A549 (cell line): ENCODE data around the gene TMOD1. TPM values are rescaled to one million over a fixed set of nuclear protein-coding genes. Genes with fewer than 3 reads are reported as not detected.
"Not testable (repeated sequence)": the region's sequence is repeated elsewhere in the genome, so short reads cannot be mapped to it uniquely, and the experiment has no call there.

Source experiments
- ATAC-seq, 2 experiments: fragments of 200-7000 bp in 1 of 2; fragments of >200 bp in 1 of 2; cut with Nextera tagmentation in 1 of 2; cut with Tn5 transposase in 1 of 2; 3 replicates each; pipeline versions ENCODE4 v1.8.0 to v1.9.1; 2018 to 2020; ENCODE audit warnings: mild to moderate bottlenecking in 1 of 2, moderate library complexity in 1 of 2
- CTCF ChIA-PET: fragments of 300-600 bp; sonication (Branson Sonifier 250); formaldehyde crosslinking; extraction: SDS; loops from one replicate; lab custom pipeline; 2021; ENCODE audit warnings: antibody characterized with exemption, inconsistent platforms; lab: Yijun Ruan, JAX
- POLR2A ChIA-PET: fragments of 350-600 bp; formaldehyde crosslinking; extraction: SDS; loops from one replicate; lab custom pipeline; 2021; ENCODE audit warnings: antibody characterized with exemption, inconsistent platforms; lab: Yijun Ruan, JAX
- DNase-seq, 2 experiments: peaks; one replicate each; pipeline versions ENCODE4 v3.0.0 to v3.0.0-alpha.2; 2011 to 2016; ENCODE audit warnings: low read depth in 1 of 2, low spot score in 1 of 2
- FAIRE-seq: peaks from 2 replicates; lab custom pipeline; 2011; peaks lifted over from hg19 to GRCh38; lab: Jason Lieb, UNC
- H3K27ac ChIP-seq, 2 experiments: fragments of >200 bp; sonication (Bioruptor Twin); formaldehyde crosslinking; 3 replicates each; pipeline ENCODE4 v1.5.1; 2016 to 2017
- H3K4me1 ChIP-seq: fragments of >200 bp; sonication (Bioruptor Twin); formaldehyde crosslinking; 3 replicates; pipeline ENCODE4 v1.6.1; 2016
- H3K4me2 ChIP-seq: fragments of >200 bp; sonication (Bioruptor Twin); formaldehyde crosslinking; 3 replicates; pipeline ENCODE4 v1.6.1; 2016
- H3K4me3 ChIP-seq: fragments of >200 bp; sonication (Bioruptor Twin); formaldehyde crosslinking; 3 replicates; pipeline ENCODE4 v1.5.1; 2016
- H3K9me3 ChIP-seq: fragments of >200 bp; sonication (Bioruptor Twin); formaldehyde crosslinking; 3 replicates; pipeline ENCODE4 v1.6.1; 2016
- BHLHE40 ChIP-seq: IDR thresholded peaks from 2 replicates; pipeline ENCODE4 v1.6.1; 2012; ENCODE audit warnings: low read depth, low read length, inconsistent platforms
- CBX8 ChIP-seq: fragments of 200-600 bp; sonication (generic); IDR thresholded peaks from 2 replicates; pipeline ENCODE4 v1.6.1; 2016
- EHF ChIP-seq: fragments of 250-450 bp; sonication (Bioruptor Pico); IDR thresholded peaks from 2 replicates; pipeline ENCODE4 v1.5.0; 2020; ENCODE audit warnings: mild to moderate bottlenecking
- EHMT2 ChIP-seq: fragments of 200-600 bp; sonication (generic); IDR thresholded peaks from 2 replicates; pipeline ENCODE4 v1.6.1; 2016; ENCODE audit warnings: antibody characterized with exemption, low read depth, mild to moderate bottlenecking, moderate library complexity
- ESRRA ChIP-seq: fragments of 150-350 bp; IDR thresholded peaks from 2 replicates; pipeline ENCODE4 v1.6.1; 2014; ENCODE audit warnings: mild to moderate bottlenecking, low read length, borderline replicate concordance
- FOSB ChIP-seq: fragments of 250-450 bp; sonication (Bioruptor Pico); IDR thresholded peaks from 2 replicates; pipeline ENCODE4 v1.5.0; 2020; ENCODE audit warnings: mild to moderate bottlenecking, moderate library complexity
- FOXS1 ChIP-seq: fragments of 250-450 bp; sonication (Bioruptor Pico); IDR thresholded peaks from 2 replicates; pipeline ENCODE4 v1.5.0; 2020; ENCODE audit warnings: mild to moderate bottlenecking, moderate library complexity
- HOXA7 ChIP-seq: fragments of 250-450 bp; sonication (Bioruptor Pico); IDR thresholded peaks from 2 replicates; pipeline ENCODE4 v1.5.0; 2020; ENCODE audit warnings: mild to moderate bottlenecking, moderate library complexity
- KDM1A ChIP-seq: fragments of 200-600 bp; sonication (generic); IDR thresholded peaks from 2 replicates; pipeline ENCODE4 v1.6.1; 2016; ENCODE audit warnings: low read depth, mild to moderate bottlenecking
- MAFK ChIP-seq: fragments of 450-650 bp; IDR thresholded peaks from 2 replicates; pipeline ENCODE4 v1.6.1; 2014; ENCODE audit not compliant: partially characterized antibody
- MAZ ChIP-seq: fragments of 150-350 bp; IDR thresholded peaks from 2 replicates; pipeline ENCODE4 v1.6.1; 2014; ENCODE audit warnings: antibody characterized with exemption, low read depth, low read length, borderline replicate concordance
- NFE2L2 ChIP-seq: fragments of 150-350 bp; conservative IDR thresholded peaks from 2 replicates; pipeline ENCODE4 v1.6.1; 2014; ENCODE audit warnings: low read length
- NPAS2 ChIP-seq: fragments of 250-450 bp; sonication (Bioruptor Pico); IDR thresholded peaks from 2 replicates; pipeline ENCODE4 v1.8.0; 2022; ENCODE audit warnings: mild to moderate bottlenecking, moderate library complexity, borderline replicate concordance
- RNF2 ChIP-seq: fragments of 200-600 bp; sonication (generic); IDR thresholded peaks from 2 replicates; pipeline ENCODE4 v1.6.1; 2016; ENCODE audit warnings: low read depth, mild to moderate bottlenecking, antibody characterized with exemption, moderate library complexity, borderline replicate concordance
- TP53 ChIP-seq: fragments of 250-450 bp; sonication (Bioruptor Pico); IDR thresholded peaks from 2 replicates; pipeline ENCODE4 v1.5.0; 2021; ENCODE audit warnings: mild to moderate bottlenecking, moderate library complexity
- ZC3H11A ChIP-seq: fragments of 450-650 bp; IDR thresholded peaks from 2 replicates; pipeline ENCODE4 v1.6.1; 2014; ENCODE audit warnings: antibody characterized with exemption, mild to moderate bottlenecking
- ZSCAN20 ChIP-seq: fragments of 250-450 bp; sonication (Bioruptor Pico); IDR thresholded peaks from 2 replicates; pipeline ENCODE4 v1.8.0; 2022; ENCODE audit warnings: mild to moderate bottlenecking, moderate library complexity
- WGBS: methylation state at CpG from one replicate; pipeline ENCODE4 v1.1.6; 2017; ENCODE audit errors: missing lambda C conversion rate; 5-methylcytosine and 5-hydroxymethylcytosine counted together
- polyA plus RNA-seq, 4 experiments: library from polyadenylated mRNA; depleted of rRNA in 3 of 4; stranded (reverse); fragments of >200 nt; fragmentation: RNase III in 1 of 4; extraction: RNeasy Plus Mini Kit Qiagen cat#74134 plus additional on column Dnase treatment in 1 of 4; gene quantifications; 2 replicates in 3 of 4; 3 replicates in 1 of 4; pipeline ENCODE4 v1.2.3, GENCODE V29; 2011 to 2017
- TF ChIP-seq, protein P1 (sequence below): fragments of 200-600 bp; sonication (generic); IDR thresholded peaks from 2 replicates; pipeline ENCODE4 v1.6.1; 2016; ENCODE audit warnings: antibody characterized with exemption, mild to moderate bottlenecking, moderate library complexity
- TF ChIP-seq, protein P2 (sequence below): IDR thresholded peaks from 2 replicates; pipeline ENCODE4 v1.6.1; 2012; ENCODE audit warnings: low read depth, borderline replicate concordance

TMOD1 gene
- polyA plus RNA-seq, 2 of the 4 experiments (the other 2 are of a cell fraction): 0.28 to 0.80 TPM

DNA sequence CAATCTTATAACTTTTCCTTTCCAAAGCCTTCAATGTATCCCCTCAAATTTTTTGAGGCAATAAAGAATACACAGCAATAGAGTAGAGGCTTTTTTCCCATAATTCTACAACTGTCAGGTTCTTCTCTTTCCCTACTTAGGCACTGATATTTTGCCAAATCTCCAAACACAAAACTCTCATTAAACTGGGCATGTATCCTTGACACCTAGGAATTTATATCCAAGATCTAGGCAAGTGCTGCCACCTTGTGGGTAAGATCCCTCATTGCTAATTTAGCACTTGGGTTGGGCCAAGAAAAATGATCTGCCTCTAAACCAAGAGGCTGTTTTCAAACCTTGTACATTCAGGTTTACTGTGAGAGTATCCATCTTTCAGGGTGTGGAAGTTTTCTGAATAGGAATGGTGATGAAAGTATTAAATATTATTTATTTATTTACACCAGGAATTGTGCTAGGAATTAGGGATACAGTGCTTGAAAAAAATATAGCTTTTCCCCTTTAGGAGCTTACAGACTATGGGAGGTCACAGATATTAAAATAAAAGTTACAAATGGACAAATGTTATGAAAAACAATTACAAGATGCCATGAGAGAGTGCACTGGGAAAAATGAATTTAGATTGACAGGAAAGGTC lies 114.1 kb downstream of the TMOD1 start (continued):
- TF ChIP-seq, protein P1, sequence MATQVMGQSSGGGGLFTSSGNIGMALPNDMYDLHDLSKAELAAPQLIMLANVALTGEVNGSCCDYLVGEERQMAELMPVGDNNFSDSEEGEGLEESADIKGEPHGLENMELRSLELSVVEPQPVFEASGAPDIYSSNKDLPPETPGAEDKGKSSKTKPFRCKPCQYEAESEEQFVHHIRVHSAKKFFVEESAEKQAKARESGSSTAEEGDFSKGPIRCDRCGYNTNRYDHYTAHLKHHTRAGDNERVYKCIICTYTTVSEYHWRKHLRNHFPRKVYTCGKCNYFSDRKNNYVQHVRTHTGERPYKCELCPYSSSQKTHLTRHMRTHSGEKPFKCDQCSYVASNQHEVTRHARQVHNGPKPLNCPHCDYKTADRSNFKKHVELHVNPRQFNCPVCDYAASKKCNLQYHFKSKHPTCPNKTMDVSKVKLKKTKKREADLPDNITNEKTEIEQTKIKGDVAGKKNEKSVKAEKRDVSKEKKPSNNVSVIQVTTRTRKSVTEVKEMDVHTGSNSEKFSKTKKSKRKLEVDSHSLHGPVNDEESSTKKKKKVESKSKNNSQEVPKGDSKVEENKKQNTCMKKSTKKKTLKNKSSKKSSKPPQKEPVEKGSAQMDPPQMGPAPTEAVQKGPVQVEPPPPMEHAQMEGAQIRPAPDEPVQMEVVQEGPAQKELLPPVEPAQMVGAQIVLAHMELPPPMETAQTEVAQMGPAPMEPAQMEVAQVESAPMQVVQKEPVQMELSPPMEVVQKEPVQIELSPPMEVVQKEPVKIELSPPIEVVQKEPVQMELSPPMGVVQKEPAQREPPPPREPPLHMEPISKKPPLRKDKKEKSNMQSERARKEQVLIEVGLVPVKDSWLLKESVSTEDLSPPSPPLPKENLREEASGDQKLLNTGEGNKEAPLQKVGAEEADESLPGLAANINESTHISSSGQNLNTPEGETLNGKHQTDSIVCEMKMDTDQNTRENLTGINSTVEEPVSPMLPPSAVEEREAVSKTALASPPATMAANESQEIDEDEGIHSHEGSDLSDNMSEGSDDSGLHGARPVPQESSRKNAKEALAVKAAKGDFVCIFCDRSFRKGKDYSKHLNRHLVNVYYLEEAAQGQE: no peak
- TF ChIP-seq, protein P2, sequence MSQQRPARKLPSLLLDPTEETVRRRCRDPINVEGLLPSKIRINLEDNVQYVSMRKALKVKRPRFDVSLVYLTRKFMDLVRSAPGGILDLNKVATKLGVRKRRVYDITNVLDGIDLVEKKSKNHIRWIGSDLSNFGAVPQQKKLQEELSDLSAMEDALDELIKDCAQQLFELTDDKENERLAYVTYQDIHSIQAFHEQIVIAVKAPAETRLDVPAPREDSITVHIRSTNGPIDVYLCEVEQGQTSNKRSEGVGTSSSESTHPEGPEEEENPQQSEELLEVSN: no peak

DNA sequence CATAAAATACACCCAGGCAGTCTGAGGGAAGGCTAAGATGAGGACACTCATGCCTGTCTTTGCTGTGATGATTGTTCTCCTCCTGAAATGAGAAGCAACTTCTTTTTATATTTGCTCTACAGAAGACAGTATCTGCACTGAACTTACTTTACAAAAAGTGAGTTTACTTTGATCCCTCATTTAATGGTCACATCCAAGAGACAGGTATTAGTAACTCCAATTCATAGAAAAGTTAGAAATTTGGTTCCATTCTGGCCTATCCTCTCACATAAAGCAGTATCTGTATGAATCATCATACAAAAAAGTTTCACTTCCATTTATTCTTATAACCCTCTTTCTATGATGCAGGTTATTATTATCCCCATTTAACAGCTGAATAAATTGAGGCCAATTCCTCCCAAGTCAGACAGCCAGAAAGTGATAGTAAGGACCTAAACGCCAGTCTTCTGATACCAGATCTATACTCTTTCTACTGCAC lies 116.5 kb downstream of the TMOD1 start:
- Histone ChIP-seq H3K4me3 (no peak overlapping the region), H3K27ac (no peak overlapping the region), H3K9me3 (no peaks in the 10 kb centered on the region), H3K4me2 (no peak overlapping the region), H3K4me1 (no peaks in the 10 kb centered on the region)
- ATAC-seq (no peak), DNase-seq (no peak), FAIRE-seq (no peak)
- ChIA-PET POLR2A (no interaction called here), CTCF (interaction anchor here (1.1 to 14.6 kb wide), 5 partner anchors 11 to 232 kb away, joined by 3 to 247 read pairs (median 3); no protein-coding TSS in a partner anchor)
- no peak for TF ChIP-seq MAZ
- no peak for TF ChIP-seq NPAS2 (CRISPR knock-in tag)
- no peak for TF ChIP-seq BHLHE40
- TF ChIP-seq ZC3H11A: no peak
- no peak for TF ChIP-seq EHMT2
- no peak for TF ChIP-seq HOXA7 (CRISPR knock-in tag)
- no peak for TF ChIP-seq FOXS1
- no peak for TF ChIP-seq TP53 (CRISPR knock-in tag)
- no peak for TF ChIP-seq NFE2L2
- no peak for TF ChIP-seq MAFK
- no peak for TF ChIP-seq ZSCAN20 (CRISPR knock-in tag)
- no peak for TF ChIP-seq KDM1A
- no peak for TF ChIP-seq EHF (CRISPR knock-in tag)
- no peak for TF ChIP-seq FOSB (CRISPR knock-in tag)
- no peak for TF ChIP-seq CBX8
- no peak for TF ChIP-seq ESRRA
- TF ChIP-seq RNF2: no peak
- 85% methylated on average over 1 of the region's 1 CpG for WGBS

DNA sequence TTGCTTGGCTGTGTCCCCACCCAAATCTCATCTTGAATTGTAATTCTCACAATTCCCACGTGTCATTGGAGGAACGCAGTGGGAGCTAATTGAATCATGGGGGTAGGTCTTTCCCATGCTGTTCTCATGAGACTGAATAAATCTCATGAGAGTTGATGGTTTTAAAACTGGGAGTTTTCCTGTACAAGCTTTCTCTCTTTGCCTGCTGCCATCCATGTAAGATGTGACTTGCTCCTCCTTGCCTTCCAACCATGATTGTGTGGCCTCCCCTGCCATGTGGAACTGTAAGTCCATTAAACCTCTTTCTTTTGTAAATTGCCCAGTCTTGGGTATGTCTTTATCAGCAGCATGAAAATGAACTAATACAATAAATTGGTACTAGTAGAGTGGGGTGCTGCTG lies 118.6 kb downstream of the TMOD1 start:
- H3K9me3 ChIP-seq, H3K4me3 ChIP-seq, FAIRE-seq, H3K4me2 ChIP-seq, POLR2A ChIA-PET, DNase-seq, H3K4me1 ChIP-seq, ATAC-seq, H3K27ac ChIP-seq: not testable (repeated sequence)
- CTCF ChIA-PET: interaction anchor here (1.4 to 14.6 kb wide), 2 partner anchors 41 to 152 kb away, joined by 3 to 247 read pairs; no protein-coding TSS in a partner anchor
- 87% methylated on average over 2 of the region's 2 CpGs for WGBS

DNA sequence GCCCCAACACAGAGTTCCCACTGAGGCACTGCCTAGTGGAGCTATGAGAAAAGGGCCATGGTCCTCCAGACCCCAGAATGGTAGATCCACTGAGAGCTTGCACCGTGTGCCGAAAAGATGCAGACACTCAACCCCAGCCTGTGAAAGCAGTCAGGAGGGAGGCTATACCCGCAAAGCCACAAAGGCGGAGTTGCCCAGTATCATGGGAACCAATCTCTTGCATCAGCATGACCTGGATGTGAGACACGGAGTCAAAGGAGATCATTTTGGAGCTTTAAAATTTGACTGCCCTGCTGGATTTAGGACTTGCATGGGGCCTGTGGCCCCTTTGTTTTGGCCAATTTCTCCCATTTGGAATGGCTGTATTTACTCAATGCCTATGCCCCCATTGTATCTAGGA lies 121.0 kb downstream of the TMOD1 start:
- H3K27ac ChIP-seq, H3K4me2 ChIP-seq, FAIRE-seq, DNase-seq, H3K4me3 ChIP-seq, H3K9me3 ChIP-seq, H3K4me1 ChIP-seq, ATAC-seq, POLR2A ChIA-PET: not testable (repeated sequence)
- 90% methylated on average over 5 of the region's 5 CpGs for WGBS
- CTCF ChIA-PET: interaction anchor here (1.5 to 1.7 kb wide), 2 partner anchors 23 to 235 kb away, joined by 3 to 4 read pairs; no protein-coding TSS in a partner anchor
